ENCODE results near the gene KRT28. TPM values are rescaled to one million over a fixed set of nuclear protein-coding genes. Genes with fewer than 3 reads are reported as not detected.

KRT28 gene
- total and polyA plus RNA-seq, 2 donors (not counting 3 experiments of a cell fraction or from before 2014, with no cell fraction given): not detected

DNA sequence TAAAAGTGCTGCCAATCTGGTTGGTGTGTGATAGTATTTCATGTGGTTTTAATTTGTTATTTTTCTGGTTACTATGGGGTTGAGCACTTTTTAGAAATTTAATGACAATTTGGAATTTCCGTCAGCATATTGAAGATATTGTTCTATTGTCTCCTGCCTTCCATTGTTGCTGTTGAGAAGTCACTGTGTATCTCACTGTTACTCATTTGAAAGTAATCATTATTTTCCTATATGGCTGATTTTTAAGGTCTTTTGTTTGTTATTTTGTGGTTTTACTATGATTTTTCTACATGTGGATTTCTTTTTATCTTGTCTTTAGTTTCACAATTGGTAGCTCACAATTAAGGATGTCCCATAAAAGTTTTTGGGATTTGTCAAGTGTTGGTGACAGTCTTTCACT is 36.0 kb downstream of the KRT28 start:
- H4K20me1 ChIP-seq (replicated peaks; ENCODE audit: control insufficient read depth, extremely low read depth, insufficient read depth, low read length): no peaks in the 10 kb centered on the region
- H3K36me3 ChIP-seq (ENCODE audit: control insufficient read depth in 2 of 2, extremely low read depth in 1 of 2, insufficient read depth in 2 of 2, low read length in 2 of 2): no peaks in the 10 kb centered on the region
- no peak overlapping the region for H3K4me2 ChIP-seq (ENCODE audit: insufficient read depth, low read length)
- H3K9me1 ChIP-seq (replicated peaks; ENCODE audit: control insufficient read depth, extremely low read depth, insufficient read depth, low read length): no peaks in the 10 kb centered on the region
- H3K9ac ChIP-seq (replicated peaks; ENCODE audit: extremely low read depth, insufficient read depth, low read length): no peak overlapping the region
- POLR2A ChIA-PET: no interaction called here
- H3K27me3 ChIP-seq (ENCODE audit: control insufficient read depth in 2 of 2, insufficient read depth in 2 of 2, low read length in 2 of 2): peaks cover 2 to 5% of the 10 kb centered on the region in 2 experiments
- BruUV-seq (replicated peaks): no TSS peak
- TF ChIP-seq, protein P1, sequence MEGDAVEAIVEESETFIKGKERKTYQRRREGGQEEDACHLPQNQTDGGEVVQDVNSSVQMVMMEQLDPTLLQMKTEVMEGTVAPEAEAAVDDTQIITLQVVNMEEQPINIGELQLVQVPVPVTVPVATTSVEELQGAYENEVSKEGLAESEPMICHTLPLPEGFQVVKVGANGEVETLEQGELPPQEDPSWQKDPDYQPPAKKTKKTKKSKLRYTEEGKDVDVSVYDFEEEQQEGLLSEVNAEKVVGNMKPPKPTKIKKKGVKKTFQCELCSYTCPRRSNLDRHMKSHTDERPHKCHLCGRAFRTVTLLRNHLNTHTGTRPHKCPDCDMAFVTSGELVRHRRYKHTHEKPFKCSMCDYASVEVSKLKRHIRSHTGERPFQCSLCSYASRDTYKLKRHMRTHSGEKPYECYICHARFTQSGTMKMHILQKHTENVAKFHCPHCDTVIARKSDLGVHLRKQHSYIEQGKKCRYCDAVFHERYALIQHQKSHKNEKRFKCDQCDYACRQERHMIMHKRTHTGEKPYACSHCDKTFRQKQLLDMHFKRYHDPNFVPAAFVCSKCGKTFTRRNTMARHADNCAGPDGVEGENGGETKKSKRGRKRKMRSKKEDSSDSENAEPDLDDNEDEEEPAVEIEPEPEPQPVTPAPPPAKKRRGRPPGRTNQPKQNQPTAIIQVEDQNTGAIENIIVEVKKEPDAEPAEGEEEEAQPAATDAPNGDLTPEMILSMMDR (IDR thresholded peaks at IDR 0.05; ENCODE audit: extremely low read depth in 1 of 2, insufficient read depth in 1 of 2, low read depth in 1 of 2, low read length in 2 of 2): no peak
- TF ChIP-seq JUN (IDR thresholded peaks at IDR 0.05; ENCODE audit: borderline replicate concordance, insufficient read depth, insufficient read length, low read depth) (no peak), GATA2 (IDR thresholded peaks at IDR 0.05; ENCODE audit: insufficient read depth, insufficient read length, low read depth, low read length) (no peak), MYC (IDR thresholded peaks at IDR 0.05; ENCODE audit: low read depth, low read length) (no peak), POLR2AphosphoS5 (IDR thresholded peaks at IDR 0.05; ENCODE audit: insufficient read depth, low read depth, low read length) (no peak), POLR2A (IDR thresholded peaks at IDR 0.05; ENCODE audit: low read depth, low read length) (no peak), EZH2 (IDR thresholded peaks at IDR 0.05; ENCODE audit: borderline replicate concordance, low read depth, low read length, severe bottlenecking) (no peak), FOS (IDR thresholded peaks at IDR 0.05; ENCODE audit: borderline replicate concordance, insufficient read depth, low read length) (no peak)
- TF ChIP-seq, protein P2, sequence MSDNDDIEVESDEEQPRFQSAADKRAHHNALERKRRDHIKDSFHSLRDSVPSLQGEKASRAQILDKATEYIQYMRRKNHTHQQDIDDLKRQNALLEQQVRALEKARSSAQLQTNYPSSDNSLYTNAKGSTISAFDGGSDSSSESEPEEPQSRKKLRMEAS (IDR thresholded peaks at IDR 0.05; ENCODE audit: insufficient read depth, insufficient read length): no peak
- intact Hi-C loops (cut with micrococcal nuclease): no loop called here
- DNase-seq (ENCODE audit: low read depth, low spot score) (no peak), FAIRE-seq (no peak)
- no peak overlapping the region for H2AFZ ChIP-seq (ENCODE audit: low read depth, low read length)
- CTCF ChIA-PET: no interaction called here
- no peak overlapping the region for H3K4me3 ChIP-seq (replicated peaks in 1 of 3; ENCODE audit: insufficient read depth in 1 of 3, low read depth in 1 of 3, low read length in 3 of 3)
- dilution Hi-C loops (cut with MboI; ENCODE audit: extremely low pct_ligation_motif_present, low sequenced_read_pairs): no loop called here
- no peaks in the 10 kb centered on the region for H3K79me2 ChIP-seq (ENCODE audit: control insufficient read depth, insufficient read depth, low read length)
- H3K27ac ChIP-seq (ENCODE audit: insufficient read depth, low read depth, low read length): no peak overlapping the region
- H3K9me3 ChIP-seq (replicated peaks; ENCODE audit: control insufficient read depth, insufficient read depth, low read length): no peaks in the 10 kb centered on the region
- H3K4me1 ChIP-seq (ENCODE audit: control insufficient read depth, extremely low read depth, insufficient read depth, low read length): no peaks in the 10 kb centered on the region

All from endothelial cell of umbilical vein (primary cell).